Measurements from ENCODE around the gene CARTPT. TPM values are rescaled to one million over a fixed set of nuclear protein-coding genes. Genes with fewer than 3 reads are reported as not detected.

Gene CARTPT
- total and polyA plus RNA-seq, 10 of the 15 experiments (the other 5 are each of a cell fraction or from before 2014, with no cell fraction given) = not detected

GRCh38 chr5:71727978-71728377 lies 8.9 kb downstream of the CARTPT start:
- DNase-seq (ENCODE audit: low read depth, low spot score) = no peak
- no peak overlapping the region for H3K4me2 ChIP-seq (ENCODE audit: control insufficient read depth, insufficient read depth)
- H4K20me1 ChIP-seq (ENCODE audit: control insufficient read depth, insufficient read depth) = no peaks in the 10 kb centered on the region
- in situ Hi-C loops (cut with MboI) (no loop called here), intact Hi-C loops (cut with micrococcal nuclease; ENCODE audit: unreplicated experiment) (no loop called here)
- no peaks in the 10 kb centered on the region for H3K27me3 ChIP-seq (replicated peaks in 1 of 2; ENCODE audit: control insufficient read depth in 2 of 2, insufficient read depth in 2 of 2, low read length in 1 of 2)
- no peaks in the 10 kb centered on the region for H3K9me3 ChIP-seq (replicated peaks; ENCODE audit: control insufficient read depth, insufficient read depth, low read length)
- H3K36me3 ChIP-seq (ENCODE audit: control insufficient read depth in 2 of 2, insufficient read depth in 2 of 2, low read length in 1 of 2) = no peaks in the 10 kb centered on the region
- no peak overlapping the region for H2AFZ ChIP-seq (ENCODE audit: control insufficient read depth, low read depth, low read length)
- no peaks in the 10 kb centered on the region for H3K4me1 ChIP-seq (ENCODE audit: control insufficient read depth, insufficient read depth, low read length)
- no peaks in the 10 kb centered on the region for H3K79me2 ChIP-seq (ENCODE audit: control insufficient read depth, insufficient read depth, low read length)
- no peak for FAIRE-seq
- no peak overlapping the region for H3K9ac ChIP-seq (ENCODE audit: control insufficient read depth, insufficient read depth, low read length)
- no peak for TF ChIP-seq PML (IDR thresholded peaks at IDR 0.05; ENCODE audit: low read length)
- TF ChIP-seq MLLT1 (IDR thresholded peaks at IDR 0.05) = no peak
- RAD21 ChIA-PET (ENCODE audit: unreplicated experiment) = no interaction called here
- H3K4me3 ChIP-seq = no peak overlapping the region
- CTCF ChIA-PET = no interaction called here
- BruUV-seq (replicated peaks) = no TSS peak
- no peak for ATAC-seq
- WGBS (ENCODE audit: insufficient coverage, insufficient replicate concordance, low lambda C conversion rate, missing lambda C conversion rate) = 95% methylated on average over 2 of the region's 2 CpGs
- H3K27ac ChIP-seq (ENCODE audit: control insufficient read depth, insufficient read depth) = no peak overlapping the region
- POLR2A ChIA-PET = no interaction called here
- SMC1A ChIA-PET (ENCODE audit: uncharacterized antibody, unreplicated experiment) = no interaction called here

- ChIA-PET POLR2A (no interaction called here), RAD21 (ENCODE audit: unreplicated experiment) (no interaction called here), SMC1A (ENCODE audit: uncharacterized antibody, unreplicated experiment) (interaction anchor here (1.0 kb wide), 1 partner anchor 9 kb away, joined by 3 read pairs; no protein-coding TSS in a partner anchor), CTCF (no interaction called here)
- Histone ChIP-seq H3K9ac (ENCODE audit: control insufficient read depth, insufficient read depth, low read length) (no peak overlapping the region), H3K27ac (ENCODE audit: control insufficient read depth, insufficient read depth) (no peak overlapping the region), H3K27me3 (replicated peaks in 1 of 2; ENCODE audit: control insufficient read depth in 2 of 2, insufficient read depth in 2 of 2, low read length in 1 of 2) (no peaks in the 10 kb centered on the region), H3K9me3 (replicated peaks; ENCODE audit: control insufficient read depth, insufficient read depth, low read length) (no peaks in the 10 kb centered on the region), H3K36me3 (ENCODE audit: control insufficient read depth in 2 of 2, insufficient read depth in 2 of 2, low read length in 1 of 2) (no peaks in the 10 kb centered on the region), H3K4me2 (ENCODE audit: control insufficient read depth, insufficient read depth) (no peak overlapping the region), H3K79me2 (ENCODE audit: control insufficient read depth, insufficient read depth, low read length) (no peaks in the 10 kb centered on the region), H3K4me1 (ENCODE audit: control insufficient read depth, insufficient read depth, low read length) (no peaks in the 10 kb centered on the region), H4K20me1 (ENCODE audit: control insufficient read depth, insufficient read depth) (no peaks in the 10 kb centered on the region), H3K4me3 (no peak overlapping the region), H2AFZ (ENCODE audit: control insufficient read depth, low read depth, low read length) (no peak overlapping the region)
- TF ChIP-seq FOXK2 (IDR thresholded peaks at IDR 0.05) = no peak
- TF ChIP-seq ATF3 (IDR thresholded peaks at IDR 0.05; ENCODE audit: borderline replicate concordance, extremely low read depth, low read depth, low read length) = no peak
- BruUV-seq (replicated peaks) = no TSS peak
- FAIRE-seq (no peak), ATAC-seq (no peak), DNase-seq (ENCODE audit: low read depth, low spot score) (no peak)
- in situ Hi-C loops (cut with MboI) (no loop called here), intact Hi-C loops (cut with micrococcal nuclease; ENCODE audit: unreplicated experiment) (no loop called here)
Observed at GRCh38 chr5:71731015-71731414, 11.9 kb downstream of the CARTPT start.

Data from GM12878 (cell line).